ENCODE results near the gene AGPAT3. TPM values are rescaled to one million over a fixed set of nuclear protein-coding genes. Genes with fewer than 3 reads are reported as not detected.
A peak's percentile ranks its signal among the peaks of the same experiment; 100 is the strongest.

The AGPAT3 gene
- total RNA-seq, 1 experiment from 2014 or later, result 13.0 TPM

DNA sequence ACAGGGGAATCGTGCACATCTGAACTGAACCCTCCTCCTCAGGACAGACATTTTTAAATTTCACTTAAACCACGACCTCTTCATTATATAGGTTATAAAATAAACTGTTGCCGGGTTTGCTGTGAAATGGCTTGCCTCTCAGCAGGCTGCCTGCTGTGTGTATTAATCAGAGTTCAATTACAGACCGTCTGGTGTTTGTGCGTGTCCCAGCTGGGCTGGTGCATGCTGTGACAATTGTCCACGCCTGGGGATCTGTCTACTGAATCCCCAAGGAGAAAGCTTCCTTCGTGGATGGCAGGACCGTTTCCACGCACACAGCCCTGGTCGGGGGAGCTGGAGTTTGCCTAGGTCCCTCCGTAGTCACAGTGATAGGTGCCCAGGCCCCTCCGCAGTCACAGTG lies 13.4 kb upstream of the AGPAT3 start:
- no peak overlapping the region for H2BK120ac ChIP-seq (ENCODE audit: low read depth, low read length, poor library complexity, severe bottlenecking)
- no peak overlapping the region for H3K4me3 Mint-ChIP-seq
- peaks cover 12% of the 10 kb centered on the region for H3K27me3 Mint-ChIP-seq (ENCODE audit: low read depth)
- no peak overlapping the region for H2BK12ac ChIP-seq (ENCODE audit: insufficient read length, low read depth, low read length)
- TF ChIP-seq, protein P1, sequence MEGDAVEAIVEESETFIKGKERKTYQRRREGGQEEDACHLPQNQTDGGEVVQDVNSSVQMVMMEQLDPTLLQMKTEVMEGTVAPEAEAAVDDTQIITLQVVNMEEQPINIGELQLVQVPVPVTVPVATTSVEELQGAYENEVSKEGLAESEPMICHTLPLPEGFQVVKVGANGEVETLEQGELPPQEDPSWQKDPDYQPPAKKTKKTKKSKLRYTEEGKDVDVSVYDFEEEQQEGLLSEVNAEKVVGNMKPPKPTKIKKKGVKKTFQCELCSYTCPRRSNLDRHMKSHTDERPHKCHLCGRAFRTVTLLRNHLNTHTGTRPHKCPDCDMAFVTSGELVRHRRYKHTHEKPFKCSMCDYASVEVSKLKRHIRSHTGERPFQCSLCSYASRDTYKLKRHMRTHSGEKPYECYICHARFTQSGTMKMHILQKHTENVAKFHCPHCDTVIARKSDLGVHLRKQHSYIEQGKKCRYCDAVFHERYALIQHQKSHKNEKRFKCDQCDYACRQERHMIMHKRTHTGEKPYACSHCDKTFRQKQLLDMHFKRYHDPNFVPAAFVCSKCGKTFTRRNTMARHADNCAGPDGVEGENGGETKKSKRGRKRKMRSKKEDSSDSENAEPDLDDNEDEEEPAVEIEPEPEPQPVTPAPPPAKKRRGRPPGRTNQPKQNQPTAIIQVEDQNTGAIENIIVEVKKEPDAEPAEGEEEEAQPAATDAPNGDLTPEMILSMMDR (conservative IDR thresholded peaks at IDR 0.05), result no peak
- H3K27ac Mint-ChIP-seq, result 0 out of 7 replicates have a peak overlapping the region, but pooled peaks of 1 of the 3 experiments have one; percentile 68
- no peaks in the 10 kb centered on the region for H3K36me3 Mint-ChIP-seq (ENCODE audit: insufficient read depth in 1 of 3, low read depth in 3 of 3)
- no peak overlapping the region for H3K9ac ChIP-seq (ENCODE audit: extremely low read depth, insufficient read length, low read length)
- H3K14ac ChIP-seq (ENCODE audit: insufficient read depth, low read length), result no peak overlapping the region; the same call in 1 of the 2 replicates
- WGBS (ENCODE audit: extremely low coverage, insufficient read length, low lambda C conversion rate), result no CpG with 5 or more reads among the region's 12 CpGs
- no peaks in the 10 kb centered on the region for H3K27me3 ChIP-seq (ENCODE audit: insufficient read depth, low read length)
- H3K9me3 ChIP-seq (ENCODE audit: control insufficient read depth, low read depth, low read length), result no peaks in the 10 kb centered on the region
- no peaks in the 10 kb centered on the region; a peak in 1 of 5 replicates for H3K9me3 Mint-ChIP-seq
- H3K23ac ChIP-seq (ENCODE audit: insufficient read length, low read depth, low read length), result no peak overlapping the region
- no peak overlapping the region for H3K27ac ChIP-seq (ENCODE audit: insufficient read length, low read depth, low read length)
- H3K4me2 ChIP-seq (ENCODE audit: insufficient read depth, insufficient read length, low read length), result no peak overlapping the region
- no peak overlapping the region for H3K18ac ChIP-seq (ENCODE audit: insufficient read length, low read depth, low read length)
- H4K5ac ChIP-seq (ENCODE audit: insufficient read length, low read depth, low read length), result no peak overlapping the region
- H3K4me1 Mint-ChIP-seq, result peaks cover 0 to 4% of the 10 kb centered on the region in 2 experiments; a peak in 2 of 4 replicates
- H3K79me1 ChIP-seq (ENCODE audit: insufficient read depth, low read depth, low read length, poor library complexity, severe bottlenecking), result no peaks in the 10 kb centered on the region
- H2BK15ac ChIP-seq (ENCODE audit: low read depth, low read length), result no peak overlapping the region
- H4K8ac ChIP-seq (replicated peaks; ENCODE audit: insufficient read length, low read depth, low read length), result no peak overlapping the region
- H2AK5ac ChIP-seq (ENCODE audit: insufficient read length, low read length), result no peak overlapping the region
- no peaks in the 10 kb centered on the region for H3K23me2 ChIP-seq (ENCODE audit: insufficient read length, low read depth, low read length, poor library complexity, severe bottlenecking)
- no peaks in the 10 kb centered on the region for H3K79me2 ChIP-seq (ENCODE audit: insufficient read depth, low read length)
- H3K4ac ChIP-seq (ENCODE audit: low read depth, low read length), result no peak overlapping the region
- no peak overlapping the region for H2AFZ ChIP-seq (ENCODE audit: low read length)
- H2BK5ac ChIP-seq (ENCODE audit: insufficient read length, low read length), result no peak overlapping the region
- no peak overlapping the region for H2BK20ac ChIP-seq (ENCODE audit: low read depth, low read length, poor library complexity, severe bottlenecking)
- DNase-seq, result no peak
- no peaks in the 10 kb centered on the region for H4K20me1 ChIP-seq (ENCODE audit: control insufficient read depth, insufficient read depth, insufficient read length)
- H3T11ph ChIP-seq (ENCODE audit: low read length), result no peak overlapping the region
- no peaks in the 10 kb centered on the region for H3K4me1 ChIP-seq (ENCODE audit: insufficient read depth, low read length)
- H3K56ac ChIP-seq (ENCODE audit: insufficient read length, low read depth, low read length), result no peak overlapping the region
- no peak overlapping the region for H4K91ac ChIP-seq (ENCODE audit: insufficient read length, low read depth, low read length)
